DOHH2 (cell line): ENCODE results near the gene B3GLCT.

Source experiments
- EZH2phosphoT487 ChIP-seq: fragments of 200-600 bp; sonication (generic); IDR thresholded peaks from 2 replicates; pipeline ENCODE4 v1.6.1; 2017; ENCODE audit warnings: borderline replicate concordance, mild to moderate bottlenecking, antibody characterized with exemption, low read length, moderate library complexity, mixed read lengths
- TF ChIP-seq, protein P1 (sequence below): fragments of 200-600 bp; sonication (generic); IDR thresholded peaks from one replicate; pipeline ENCODE4 v1.5.1; 2014; ENCODE audit warnings: antibody characterized with exemption, mild to moderate bottlenecking, low read depth, low read length; ENCODE audit not compliant: poor library complexity, severe bottlenecking

DNA sequence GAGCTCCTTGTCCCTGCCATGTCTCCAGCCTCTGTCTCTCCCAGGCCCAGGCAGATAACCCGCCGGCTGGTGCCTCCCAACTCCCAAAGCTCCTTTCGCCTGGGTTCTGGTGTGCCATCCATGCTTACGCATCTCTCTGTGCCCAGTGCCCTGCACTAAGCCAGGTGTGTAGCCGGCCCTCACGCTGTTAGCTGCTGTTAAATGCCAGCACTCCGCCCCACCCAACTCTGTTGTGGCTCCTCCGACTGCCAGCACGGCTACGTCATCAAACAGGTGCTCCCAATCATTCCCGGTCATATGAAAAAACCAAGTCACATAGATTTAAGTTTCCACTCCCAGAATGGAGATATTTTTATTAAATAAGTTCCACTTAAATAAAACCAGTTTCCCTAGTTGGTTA, 31.0 kb upstream of the B3GLCT start:
- TF ChIP-seq, protein P1, sequence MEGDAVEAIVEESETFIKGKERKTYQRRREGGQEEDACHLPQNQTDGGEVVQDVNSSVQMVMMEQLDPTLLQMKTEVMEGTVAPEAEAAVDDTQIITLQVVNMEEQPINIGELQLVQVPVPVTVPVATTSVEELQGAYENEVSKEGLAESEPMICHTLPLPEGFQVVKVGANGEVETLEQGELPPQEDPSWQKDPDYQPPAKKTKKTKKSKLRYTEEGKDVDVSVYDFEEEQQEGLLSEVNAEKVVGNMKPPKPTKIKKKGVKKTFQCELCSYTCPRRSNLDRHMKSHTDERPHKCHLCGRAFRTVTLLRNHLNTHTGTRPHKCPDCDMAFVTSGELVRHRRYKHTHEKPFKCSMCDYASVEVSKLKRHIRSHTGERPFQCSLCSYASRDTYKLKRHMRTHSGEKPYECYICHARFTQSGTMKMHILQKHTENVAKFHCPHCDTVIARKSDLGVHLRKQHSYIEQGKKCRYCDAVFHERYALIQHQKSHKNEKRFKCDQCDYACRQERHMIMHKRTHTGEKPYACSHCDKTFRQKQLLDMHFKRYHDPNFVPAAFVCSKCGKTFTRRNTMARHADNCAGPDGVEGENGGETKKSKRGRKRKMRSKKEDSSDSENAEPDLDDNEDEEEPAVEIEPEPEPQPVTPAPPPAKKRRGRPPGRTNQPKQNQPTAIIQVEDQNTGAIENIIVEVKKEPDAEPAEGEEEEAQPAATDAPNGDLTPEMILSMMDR = no peak
- no peak for TF ChIP-seq EZH2phosphoT487
